OCI-LY1 (cell line): Measurements from ENCODE around the gene FNBP1.

Experiments used
- CTCF ChIP-seq: fragments of 200-600 bp; sonication (generic), shearing (Covaris generic); IDR thresholded peaks from 2 replicates; pipeline ENCODE4 v1.5.1; 2017; ENCODE audit warnings: mild to moderate bottlenecking, antibody characterized with exemption, low read length, moderate library complexity, mixed read lengths
- EZH2 ChIP-seq: fragments of 200-600 bp; sonication (generic), shearing (Covaris generic); IDR thresholded peaks from 2 replicates; pipeline ENCODE4 v1.8.0; 2017; ENCODE audit warnings: borderline replicate concordance, mixed run types, mild to moderate bottlenecking, antibody characterized with exemption, low read length, moderate library complexity, mixed read lengths

GRCh38 chr9:129863059-129863690 lies 179.8 kb downstream of the FNBP1 start:
- TF ChIP-seq CTCF, result no peak
- TF ChIP-seq EZH2, result no peak
